ENCODE measurements around the gene KLHL10. TPM values are rescaled to one million over a fixed set of nuclear protein-coding genes. Genes with fewer than 3 reads are reported as not detected.
"Not testable (repeated sequence)": the region's sequence is repeated elsewhere in the genome, so short reads cannot be mapped to it uniquely, and the experiment has no call there.

Gene KLHL10
- total RNA-seq, 1 experiment from 2014 or later = not detected

DNA sequence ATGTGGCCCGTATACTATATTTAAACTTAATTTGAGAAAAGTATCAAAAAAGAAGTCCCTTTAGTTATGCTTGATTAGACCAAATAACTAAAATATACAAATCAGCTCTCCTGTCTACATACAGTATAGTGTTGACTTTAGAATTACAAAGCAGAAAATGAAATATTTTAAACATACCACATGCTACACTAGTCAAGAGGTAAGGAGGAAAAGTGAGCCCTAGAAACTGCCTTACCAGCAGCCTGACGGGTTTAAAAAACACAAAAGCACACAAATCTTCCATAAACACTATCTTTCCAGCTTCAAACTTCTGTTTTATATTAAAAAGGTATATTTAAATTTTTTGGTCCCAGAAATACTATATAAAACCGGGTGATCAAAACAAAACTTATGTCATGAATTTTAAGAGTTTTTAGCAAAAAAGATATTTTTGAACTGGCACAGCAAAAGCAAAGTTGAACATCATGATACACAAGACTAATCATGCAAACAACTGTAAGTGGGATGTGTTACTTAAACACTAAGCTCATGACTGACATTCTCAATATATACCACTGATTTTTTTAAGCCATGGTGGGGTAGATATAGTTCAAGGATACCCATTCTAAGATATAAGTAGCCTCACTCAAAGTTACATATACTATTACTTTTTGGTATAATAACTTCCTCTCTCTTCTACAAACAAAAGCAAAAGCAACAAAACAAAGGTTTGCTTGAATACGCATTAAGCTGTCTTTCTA is 11.8 kb downstream of the KLHL10 start:
- intact Hi-C loops (cut with micrococcal nuclease; ENCODE audit: unreplicated experiment) = no loop called here
- ChIA-PET POLR2A (interaction anchor here (0.9 kb wide), 1 partner anchor 108 kb away, joined by 3 read pairs; no protein-coding TSS in a partner anchor), CTCF (no interaction called here)
- no peak for DNase-seq
- Histone ChIP-seq H3K9me3 (no peaks in the 10 kb centered on the region), H3K27me3 (replicated peaks; ENCODE audit: control insufficient read depth, insufficient read depth, low read length) (no peaks in the 10 kb centered on the region), H3K36me3 (ENCODE audit: control insufficient read depth, insufficient read depth, low read length) (no peaks in the 10 kb centered on the region; the same call in 1 of the 2 replicates), H3K4me3 (ENCODE audit: low read depth, low read length) (no peak overlapping the region), H3K4me1 (no peaks in the 10 kb centered on the region)
- H3K27ac Mint-ChIP-seq (ENCODE audit: unreplicated experiment) = no peak overlapping the region
- H3K4me3 Mint-ChIP-seq (ENCODE audit: unreplicated experiment) = no peak overlapping the region
- TF ChIP-seq, protein P1, sequence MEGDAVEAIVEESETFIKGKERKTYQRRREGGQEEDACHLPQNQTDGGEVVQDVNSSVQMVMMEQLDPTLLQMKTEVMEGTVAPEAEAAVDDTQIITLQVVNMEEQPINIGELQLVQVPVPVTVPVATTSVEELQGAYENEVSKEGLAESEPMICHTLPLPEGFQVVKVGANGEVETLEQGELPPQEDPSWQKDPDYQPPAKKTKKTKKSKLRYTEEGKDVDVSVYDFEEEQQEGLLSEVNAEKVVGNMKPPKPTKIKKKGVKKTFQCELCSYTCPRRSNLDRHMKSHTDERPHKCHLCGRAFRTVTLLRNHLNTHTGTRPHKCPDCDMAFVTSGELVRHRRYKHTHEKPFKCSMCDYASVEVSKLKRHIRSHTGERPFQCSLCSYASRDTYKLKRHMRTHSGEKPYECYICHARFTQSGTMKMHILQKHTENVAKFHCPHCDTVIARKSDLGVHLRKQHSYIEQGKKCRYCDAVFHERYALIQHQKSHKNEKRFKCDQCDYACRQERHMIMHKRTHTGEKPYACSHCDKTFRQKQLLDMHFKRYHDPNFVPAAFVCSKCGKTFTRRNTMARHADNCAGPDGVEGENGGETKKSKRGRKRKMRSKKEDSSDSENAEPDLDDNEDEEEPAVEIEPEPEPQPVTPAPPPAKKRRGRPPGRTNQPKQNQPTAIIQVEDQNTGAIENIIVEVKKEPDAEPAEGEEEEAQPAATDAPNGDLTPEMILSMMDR (IDR thresholded peaks at IDR 0.05; ENCODE audit: insufficient read depth in 1 of 2, low read depth in 1 of 2, low read length in 1 of 2, severe bottlenecking in 1 of 2, unreplicated experiment in 1 of 2) = no peak
- no TSS peak for BruUV-seq (replicated peaks)
- H3K27me3 Mint-ChIP-seq (ENCODE audit: insufficient read depth, unreplicated experiment) = no peaks in the 10 kb centered on the region
- peaks cover 40% of the 10 kb centered on the region for H3K36me3 Mint-ChIP-seq (ENCODE audit: insufficient read depth, unreplicated experiment)
- no peaks in the 10 kb centered on the region for H3K9me3 Mint-ChIP-seq (ENCODE audit: unreplicated experiment)
- no peaks in the 10 kb centered on the region for H3K4me1 Mint-ChIP-seq (ENCODE audit: low read depth, unreplicated experiment)

- BruUV-seq (replicated peaks); H3K4me3 Mint-ChIP-seq (ENCODE audit: unreplicated experiment); CTCF ChIA-PET; H3K9me3 Mint-ChIP-seq (ENCODE audit: unreplicated experiment); H3K27me3 Mint-ChIP-seq (ENCODE audit: insufficient read depth, unreplicated experiment); H3K4me3 ChIP-seq (ENCODE audit: low read depth, low read length); H3K27ac Mint-ChIP-seq (ENCODE audit: unreplicated experiment); H3K4me1 Mint-ChIP-seq (ENCODE audit: low read depth, unreplicated experiment); H3K9me3 ChIP-seq; H3K27me3 ChIP-seq (replicated peaks; ENCODE audit: control insufficient read depth, insufficient read depth, low read length); intact Hi-C loops (cut with micrococcal nuclease; ENCODE audit: unreplicated experiment); POLR2A ChIA-PET; H3K4me1 ChIP-seq; H3K36me3 ChIP-seq (ENCODE audit: control insufficient read depth, insufficient read depth, low read length); DNase-seq: not testable (repeated sequence)
- peaks cover 55% of the 10 kb centered on the region for H3K36me3 Mint-ChIP-seq (ENCODE audit: insufficient read depth, unreplicated experiment)
Observed at GRCh38 chr17:41851382-41851781, 13.8 kb downstream of the KLHL10 start.

GRCh38 chr17:41860254-41860931 is 22.8 kb downstream of the KLHL10 start:
- intact Hi-C loops (cut with micrococcal nuclease; ENCODE audit: unreplicated experiment) = no loop called here
- H3K27ac Mint-ChIP-seq (ENCODE audit: unreplicated experiment) = no peak overlapping the region
- H3K4me1 Mint-ChIP-seq (ENCODE audit: low read depth, unreplicated experiment) = peaks cover 7% of the 10 kb centered on the region
- POLR2A ChIA-PET = interaction anchor here (0.5 kb wide), 1 partner anchor 37 kb away, joined by 3 read pairs; no protein-coding TSS in a partner anchor
- H3K4me3 ChIP-seq (ENCODE audit: low read depth, low read length) = no peak overlapping the region
- no TSS peak for BruUV-seq (replicated peaks)
- H3K9me3 Mint-ChIP-seq (ENCODE audit: unreplicated experiment) = no peaks in the 10 kb centered on the region
- H3K27me3 ChIP-seq (replicated peaks; ENCODE audit: control insufficient read depth, insufficient read depth, low read length) = no peaks in the 10 kb centered on the region
- DNase-seq = no peak
- TF ChIP-seq, protein P1 (IDR thresholded peaks at IDR 0.05; ENCODE audit: insufficient read depth in 1 of 2, low read depth in 1 of 2, low read length in 1 of 2, severe bottlenecking in 1 of 2, unreplicated experiment in 1 of 2) = no peak
- no peaks in the 10 kb centered on the region; the same call in 1 of the 2 replicates for H3K36me3 ChIP-seq (ENCODE audit: control insufficient read depth, insufficient read depth, low read length)
- H3K4me1 ChIP-seq = peaks cover 10% of the 10 kb centered on the region
- H3K27me3 Mint-ChIP-seq (ENCODE audit: insufficient read depth, unreplicated experiment) = no peaks in the 10 kb centered on the region
- H3K36me3 Mint-ChIP-seq (ENCODE audit: insufficient read depth, unreplicated experiment) = peaks cover 20% of the 10 kb centered on the region
- CTCF ChIA-PET = interaction anchor here (0.6 kb wide), 1 partner anchor 47 kb away, joined by 3 read pairs; no protein-coding TSS in a partner anchor
- H3K4me3 Mint-ChIP-seq (ENCODE audit: unreplicated experiment) = no peak overlapping the region
- H3K9me3 ChIP-seq = no peaks in the 10 kb centered on the region
